Omental fat pad (tissue), 4 donors: Measurements from ENCODE around the gene TXK. TPM values are rescaled to one million over a fixed set of nuclear protein-coding genes. Genes with fewer than 3 reads are reported as not detected.

Experiments used
- ATAC-seq: fragments of 150-250 bp; one replicate; pipeline ENCODE4 v1.9.1; 2016; ENCODE audit warnings: mild to moderate bottlenecking, moderate library complexity; ENCODE audit not compliant: low FRiP score
- DNase-seq: peaks from one replicate; pipeline ENCODE4 v3.0.0-alpha.2; 2019; ENCODE audit warnings: low spot score
- CTCF ChIP-seq, 3 donors: fragments of 450-650 bp; IDR thresholded peaks; one replicate each; pipeline ENCODE4 v1.5.1; 2016 to 2017; ENCODE audit warnings: antibody characterized with exemption in 3 of 3, mild to moderate bottlenecking in 3 of 3, moderate library complexity in 2 of 3
- total RNA-seq, 4 donors: library from RNA; depleted of rRNA; stranded (reverse); fragments of >200 nt; gene quantifications; one replicate each; pipeline ENCODE4 v1.1.0, GENCODE V29; 2016

The TXK gene
- total RNA-seq, 4 donors from 2014 or later, result 1.8 to 3.5 (median 2.8) TPM

DNA sequence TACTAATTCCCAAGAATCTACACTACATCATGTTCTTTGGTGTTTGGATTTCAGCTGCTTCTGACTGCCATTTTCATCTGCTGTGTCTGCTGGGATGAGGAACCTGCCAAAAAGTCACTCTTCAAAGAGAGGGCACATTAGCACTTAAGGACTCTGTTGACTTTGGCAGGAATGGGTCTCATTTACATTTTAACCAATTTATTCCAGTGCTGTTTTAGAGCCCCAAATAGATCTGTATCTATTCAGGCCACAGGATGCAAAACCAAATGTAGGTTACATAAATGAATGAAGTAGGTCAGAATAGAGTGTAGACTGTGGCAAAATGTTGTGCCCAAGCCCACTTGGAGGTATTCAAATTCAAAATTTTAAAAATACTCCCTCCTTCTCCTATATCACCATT is 14.4 kb downstream of the TXK start:
- DNase-seq (no peak), ATAC-seq (no peak)
- TF ChIP-seq CTCF (IDR thresholded peaks at IDR 0.05), result no peak

DNA sequence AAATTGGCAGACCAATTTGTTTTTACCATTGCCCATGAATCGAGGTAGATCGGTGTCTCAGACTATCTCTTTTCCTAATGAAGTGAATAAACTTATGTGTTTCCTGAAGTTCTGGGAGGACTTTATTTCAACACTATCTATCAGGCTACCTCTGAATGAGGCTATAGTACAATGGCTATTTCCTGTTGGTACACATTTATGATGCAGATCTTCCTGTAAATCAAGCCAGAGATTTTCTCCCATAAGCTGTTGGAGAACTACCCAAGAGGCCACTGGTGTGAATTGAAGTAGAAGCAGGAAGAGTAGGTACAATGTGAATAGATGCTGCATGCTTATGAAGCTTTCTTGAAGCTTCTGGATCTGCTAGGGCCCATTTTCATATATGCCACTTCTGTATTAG is 16.0 kb downstream of the TXK start:
- ATAC-seq (no peak), DNase-seq (no peak)
- no peak for TF ChIP-seq CTCF (IDR thresholded peaks at IDR 0.05)

- ATAC-seq, result no peak
- TF ChIP-seq CTCF (IDR thresholded peaks at IDR 0.05), result no peak
Measured at GRCh38 chr4:48116582-48116981, 17.5 kb downstream of the TXK start.

GRCh38 chr4:48114412-48114811 is 19.6 kb downstream of the TXK start:
- no peak for TF ChIP-seq CTCF (IDR thresholded peaks at IDR 0.05)
- no peak for ATAC-seq
- no peak for DNase-seq

More at GRCh38 chr4:48116582-48116981, 17.5 kb downstream of the TXK start:
- no peak for DNase-seq

DNA sequence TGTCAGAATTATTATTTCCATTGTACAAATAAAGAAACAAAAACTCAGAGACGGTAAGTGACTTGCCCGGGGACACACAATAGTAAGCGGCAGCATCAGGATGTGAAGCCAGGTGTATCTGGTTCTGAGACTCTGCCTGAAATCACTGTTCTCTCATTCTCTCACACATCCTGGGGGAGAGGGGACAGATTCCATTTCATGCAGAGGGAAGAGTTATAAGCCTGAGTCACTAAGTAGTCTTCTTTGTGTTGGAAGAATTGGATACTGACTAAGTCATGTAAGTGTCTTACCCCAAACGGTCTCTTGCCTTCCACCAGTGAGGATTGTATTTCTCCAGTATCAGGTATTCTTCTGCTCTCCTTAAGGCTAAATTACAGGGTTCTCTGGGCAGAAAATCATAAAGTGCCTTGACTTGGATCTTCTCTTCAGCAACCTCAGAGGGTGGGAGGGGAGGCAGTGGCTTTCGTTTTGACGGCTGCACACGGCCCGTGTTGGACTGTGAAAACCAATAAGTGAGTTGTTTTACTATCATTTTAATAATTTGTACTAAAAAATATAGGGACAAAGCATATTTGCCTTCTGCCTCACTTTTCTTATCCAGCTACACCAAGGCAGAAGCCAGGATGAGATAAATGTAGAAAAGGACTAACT is 21.9 kb downstream of the TXK start:
- TF ChIP-seq CTCF (IDR thresholded peaks at IDR 0.05), result no peak
- no peak for DNase-seq
- ATAC-seq, result no peak

GRCh38 chr4:48110452-48110978 is 23.5 kb downstream of the TXK start:
- TF ChIP-seq CTCF (IDR thresholded peaks at IDR 0.05), result no peak
- DNase-seq, result no peak

More at GRCh38 chr4:48110452-48110978, 23.5 kb downstream of the TXK start:
- ATAC-seq, result no peak
